HepG2 (cell line): ENCODE results near the gene KLHL33. TPM values are rescaled to one million over a fixed set of nuclear protein-coding genes. Genes with fewer than 3 reads are reported as not detected.

ENCODE experiments used
- ADNP ChIP-seq: sonication (generic); formaldehyde crosslinking; IDR thresholded peaks from 2 replicates; pipeline ENCODE4 v1.4.0; 2020; ENCODE audit warnings: missing genetic modification reagents
- ATF7 ChIP-seq, 2 experiments: fragments of 450-650 bp in 1 of 2; sonication (generic) in 1 of 2; formaldehyde crosslinking in 1 of 2; IDR thresholded peaks; 2 replicates each; pipeline versions ENCODE4 v1.4.0 to v1.6.1; 2016 to 2020; ENCODE audit warnings: antibody characterized with exemption in 1 of 2, mild to moderate bottlenecking in 1 of 2, missing genetic modification reagents in 1 of 2
- ATM ChIP-seq: fragments of 450-650 bp; IDR thresholded peaks from 2 replicates; pipeline ENCODE4 v1.7.1; 2017; ENCODE audit warnings: mild to moderate bottlenecking, borderline replicate concordance
- BATF2 ChIP-seq: sonication (generic); formaldehyde crosslinking; IDR thresholded peaks from 2 replicates; pipeline ENCODE4 v1.8.0; 2022; ENCODE audit warnings: mild to moderate bottlenecking, missing genetic modification reagents, moderate library complexity
- JUN ChIP-seq: sonication (generic); formaldehyde crosslinking; IDR thresholded peaks from 2 replicates; pipeline ENCODE4 v1.4.0; 2020; ENCODE audit warnings: mild to moderate bottlenecking, missing genetic modification reagents
- MBNL3 ChIP-seq: fragments of 250-450 bp; sonication (Bioruptor Pico); conservative IDR thresholded peaks from 2 replicates; pipeline ENCODE4 v1.8.0; 2022; ENCODE audit warnings: mild to moderate bottlenecking, inconsistent platforms
- MED8 ChIP-seq: sonication (generic); formaldehyde crosslinking; IDR thresholded peaks from 2 replicates; pipeline ENCODE4 v1.8.1; 2023; ENCODE audit warnings: mild to moderate bottlenecking, missing genetic modification reagents; ENCODE audit not compliant: insufficient replicate concordance
- MIER3 ChIP-seq: IDR thresholded peaks from 2 replicates; pipeline ENCODE4 v1.6.1; 2016; ENCODE audit warnings: missing compliant biosample characterization, borderline replicate concordance
- MLX ChIP-seq: IDR thresholded peaks from 2 replicates; pipeline ENCODE4 v1.6.1; 2016
- NCOR1 ChIP-seq: fragments of 200-600 bp; sonication (generic); IDR thresholded peaks from 2 replicates; pipeline ENCODE4 v1.7.0; 2017; ENCODE audit warnings: antibody characterized with exemption, low read length, borderline replicate concordance
- RAD51 ChIP-seq: fragments of 450-650 bp; IDR thresholded peaks from 2 replicates; pipeline ENCODE4 v1.6.1; 2016; ENCODE audit warnings: borderline replicate concordance
- RFX5 ChIP-seq: IDR thresholded peaks from 2 replicates; pipeline ENCODE4 v1.6.1; 2011; ENCODE audit warnings: low read depth, low read length, improper control_type of control experiment
- RNF219 ChIP-seq: sonication (generic); formaldehyde crosslinking; IDR thresholded peaks from 2 replicates; pipeline ENCODE4 v1.5.0; 2020; ENCODE audit warnings: mild to moderate bottlenecking, missing genetic modification reagents
- SNAI1 ChIP-seq: sonication (generic); formaldehyde crosslinking; IDR thresholded peaks from 2 replicates; pipeline ENCODE4 v1.5.0; 2020; ENCODE audit warnings: mild to moderate bottlenecking, missing genetic modification reagents, borderline replicate concordance
- SRSF9 ChIP-seq: fragments of 200-400 bp; formaldehyde crosslinking; IDR thresholded peaks from 2 replicates; pipeline ENCODE4 v1.6.1; 2018; ENCODE audit warnings: borderline replicate concordance, mild to moderate bottlenecking, low read depth, low read length; ENCODE audit not compliant: insufficient read depth, poor library complexity, severe bottlenecking
- TAF1 ChIP-seq: sonication (generic); formaldehyde crosslinking; IDR thresholded peaks from 2 replicates; pipeline ENCODE4 v1.4.0; 2020; ENCODE audit warnings: missing genetic modification reagents
- ZBTB39 ChIP-seq: sonication (generic); formaldehyde crosslinking; IDR thresholded peaks from 2 replicates; pipeline ENCODE4 v1.5.0; 2020; ENCODE audit warnings: missing genetic modification reagents
- ZGPAT ChIP-seq: IDR thresholded peaks from 2 replicates; pipeline ENCODE4 v1.6.1; 2016; ENCODE audit warnings: mild to moderate bottlenecking
- ZNF143 ChIP-seq: sonication (generic); formaldehyde crosslinking; IDR thresholded peaks from 2 replicates; pipeline ENCODE4 v1.4.0; 2020; ENCODE audit warnings: missing genetic modification reagents
- ZNF569 ChIP-seq: sonication (generic); formaldehyde crosslinking; IDR thresholded peaks from 2 replicates; pipeline ENCODE4 v1.5.0; 2020; ENCODE audit warnings: mild to moderate bottlenecking, missing genetic modification reagents, moderate library complexity, borderline replicate concordance
- ZNF704 ChIP-seq: sonication (generic); formaldehyde crosslinking; IDR thresholded peaks from 2 replicates; pipeline ENCODE4 v1.8.1; 2023; ENCODE audit warnings: mild to moderate bottlenecking, inconsistent platforms, moderate library complexity, missing genetic modification reagents, borderline replicate concordance
- polyA plus RNA-seq, 8 experiments: library from polyadenylated mRNA; depleted of rRNA in 3 of 8; stranded (reverse) in 7 of 8; unstranded in 1 of 8; fragments of >200 nt; fragmentation: Illumina TruSeq in 4 of 8; extraction: Trizol in 4 of 8; gene quantifications; 2 replicates each; pipeline versions ENCODE4 v1.2.1 to v1.2.3, GENCODE V29; 2011 to 2016; ENCODE audit warnings: low read depth in 4 of 8, missing spikeins in 1 of 8, mixed read lengths in 1 of 8; ENCODE audit not compliant: insufficient read depth in 1 of 8
- total RNA-seq, 5 experiments: library from RNA; depleted of rRNA; stranded (reverse); fragments of >200 nt; fragmentation: Illumina TruSeq; extraction: Trizol; gene quantifications; 2 replicates each; pipeline ENCODE4 v1.2.3, GENCODE V29; 2016; ENCODE audit warnings: low read depth in 1 of 5

Gene KLHL33
- total and polyA plus RNA-seq, 2 of the 13 experiments (the other 11 are each of a cell fraction or from before 2014, with no cell fraction given) = not detected

GRCh38 chr14:20376071-20376588 lies 59.8 kb downstream of the KLHL33 start (continued):
- TF ChIP-seq RNF219 = no peak
- no peak for TF ChIP-seq ATM
- no peak for TF ChIP-seq RAD51
- TF ChIP-seq SRSF9 = no peak
- TF ChIP-seq BATF2 = no peak
- peak; percentile 33; the same call in 1 of the 2 replicates for TF ChIP-seq MIER3 (CRISPR knock-in tag)
- TF ChIP-seq MLX (CRISPR knock-in tag) = peak; percentile 68; the same call in 1 of the 2 replicates
- TF ChIP-seq ATF7 (IDR thresholded peaks at IDR 0.05) = no peak
- TF ChIP-seq ATF7 (CRISPR knock-in tag; IDR thresholded peaks at IDR 0.05) = no peak
- TF ChIP-seq MBNL3 (CRISPR knock-in tag) = no peak
- no peak for TF ChIP-seq ZNF704 (CRISPR knock-in tag)
- no peak for TF ChIP-seq TAF1 (CRISPR knock-in tag)
- 0 out of 2 replicates have a peak, but pooled peaks have one; percentile 40 for TF ChIP-seq ZNF569 (CRISPR knock-in tag)
- TF ChIP-seq MED8 (CRISPR knock-in tag) = no peak
- TF ChIP-seq ZNF143 (CRISPR knock-in tag) = no peak
- no peak for TF ChIP-seq ZBTB39 (CRISPR knock-in tag)
- TF ChIP-seq SNAI1 (CRISPR knock-in tag) = no peak
- no peak for TF ChIP-seq RFX5
- peak; percentile 34; the same call in 1 of the 2 replicates for TF ChIP-seq ZGPAT
- TF ChIP-seq ADNP (CRISPR knock-in tag) = no peak
- TF ChIP-seq JUN (CRISPR knock-in tag) = no peak
- TF ChIP-seq NCOR1 = no peak
